ENCODE results near the gene B3GNT8. TPM values are rescaled to one million over a fixed set of nuclear protein-coding genes. Genes with fewer than 3 reads are reported as not detected.

B3GNT8 gene
- polyA plus RNA-seq, 1 of the 3 experiments (the other 2 are of a cell fraction): not detected

GRCh38 chr19:41434450-41434849 lies 7.3 kb upstream of the B3GNT8 start (continued):
- no peak for TF ChIP-seq REST (IDR thresholded peaks at IDR 0.05; ENCODE audit: low read depth, low read length)
- no peak for TF ChIP-seq CTCF (IDR thresholded peaks at IDR 0.05)
- no peak for TF ChIP-seq JUND (IDR thresholded peaks at IDR 0.05)
- TF ChIP-seq ZBTB33 (IDR thresholded peaks at IDR 0.05; ENCODE audit: borderline replicate concordance, low read depth): no peak
- TF ChIP-seq CHD2 (IDR thresholded peaks at IDR 0.05; ENCODE audit: low read length, partially characterized antibody): no peak

GRCh38 chr19:41433171-41433570 lies 6.0 kb upstream of the B3GNT8 start:
- H3K27me3 ChIP-seq (ENCODE audit: insufficient read depth): no peaks in the 10 kb centered on the region
- TF ChIP-seq TEAD4 (IDR thresholded peaks at IDR 0.05; ENCODE audit: borderline replicate concordance, insufficient read depth) (no peak), FOXJ3 (CRISPR knock-in tag; IDR thresholded peaks at IDR 0.05) (no peak), MAX (IDR thresholded peaks at IDR 0.05; ENCODE audit: low read depth) (no peak), JUND (IDR thresholded peaks at IDR 0.05) (no peak), ZBTB33 (IDR thresholded peaks at IDR 0.05; ENCODE audit: borderline replicate concordance, low read depth) (no peak), USF2 (IDR thresholded peaks at IDR 0.05; ENCODE audit: borderline replicate concordance, low read depth, low read length) (no peak), GABPA (IDR thresholded peaks at IDR 0.05; ENCODE audit: low read depth) (no peak)
- no peak overlapping the region for H3K9ac ChIP-seq
- H3K4me1 ChIP-seq (ENCODE audit: control insufficient read depth in 1 of 2, insufficient read depth in 2 of 2, low read depth in 1 of 2, low read length in 1 of 2): peaks cover 0 to 3% of the 10 kb centered on the region in 2 experiments; a peak in 1 of 4 replicates
- 97% methylated on average over 11 of the region's 18 CpGs for WGBS (ENCODE audit: low lambda C conversion rate)
- POLR2A ChIA-PET: no interaction called here
- H3K9me3 ChIP-seq: no peaks in the 10 kb centered on the region
- H3K9me2 ChIP-seq: no peaks in the 10 kb centered on the region
- DNase-seq: no peak
- H3K27ac ChIP-seq (ENCODE audit: low read depth in 2 of 2, low read length in 1 of 2): no peak overlapping the region
- H3K36me3 ChIP-seq (replicated peaks in 1 of 2; ENCODE audit: control insufficient read depth in 1 of 2, insufficient read depth in 2 of 2, low read length in 1 of 2): peaks cover 4 to 14% of the 10 kb centered on the region in 2 experiments
- H3K4me2 ChIP-seq: no peak overlapping the region
- no peak overlapping the region for H2AFZ ChIP-seq (ENCODE audit: low read depth)
- H4K20me1 ChIP-seq (ENCODE audit: insufficient read depth): no peaks in the 10 kb centered on the region
- CTCF ChIA-PET: no interaction called here
- H3K79me2 ChIP-seq (ENCODE audit: insufficient read depth): peaks cover 5% of the 10 kb centered on the region; the same call in 1 of the 2 replicates
- no peak overlapping the region for H3K4me3 ChIP-seq (ENCODE audit: low read depth in 2 of 2, low read length in 1 of 2)
- peaks cover 6% of the 10 kb centered on the region for H3F3A ChIP-seq (replicated peaks; ENCODE audit: insufficient read depth)
